BJ (cell line): ENCODE data around the gene ARL8A. TPM values are rescaled to one million over a fixed set of nuclear protein-coding genes. Genes with fewer than 3 reads are reported as not detected.

Experiments
- CTCF ChIA-PET: fragments of 350-600 bp; formaldehyde crosslinking; extraction: SDS; loops from one replicate; lab custom pipeline; 2021; ENCODE audit warnings: antibody characterized with exemption, inconsistent platforms; lab: Yijun Ruan, JAX
- POLR2A ChIA-PET: fragments of 300-600 bp; sonication (Branson Sonifier 250); formaldehyde crosslinking; extraction: SDS; loops from one replicate; lab custom pipeline; 2021; ENCODE audit warnings: antibody characterized with exemption; lab: Charles Lee
- DNase-seq: peaks from one replicate; pipeline ENCODE4 v3.0.0-alpha.2; 2011; ENCODE audit warnings: low read depth
- H3K27me3 ChIP-seq: 2 replicates; pipeline ENCODE4 v1.6.0; 2011; ENCODE audit warnings: low read length; ENCODE audit not compliant: control insufficient read depth, insufficient read depth
- H3K36me3 ChIP-seq: 2 replicates; pipeline ENCODE4 v1.5.1; 2011; ENCODE audit warnings: low read length; ENCODE audit not compliant: control insufficient read depth, insufficient read depth
- H3K4me3 ChIP-seq: 2 replicates; pipeline ENCODE4 v1.5.1; 2011; ENCODE audit warnings: low read depth, mild to moderate bottlenecking, control low read depth, low read length
- CTCF ChIP-seq: IDR thresholded peaks from 2 replicates; pipeline ENCODE4 v1.5.1; 2011; ENCODE audit warnings: low read depth, mild to moderate bottlenecking, control low read depth, inconsistent platforms, low read length, moderate library complexity; ENCODE audit not compliant: insufficient read depth
- polyA plus RNA-seq: library from polyadenylated mRNA; depleted of rRNA; stranded (reverse); fragments of >200 nt; gene quantifications from 2 replicates; pipeline ENCODE4 v1.2.3, GENCODE V29; 2011

Gene ARL8A
- polyA plus RNA-seq, 1 experiment = 76.6 TPM

- ChIA-PET CTCF (interaction anchor here (1.1 to 2.5 kb wide), 2 partner anchors 11 to 23 kb away, joined by 5 to 10 read pairs; no protein-coding TSS in a partner anchor), POLR2A (no interaction called here)
- DNase-seq = no peak
- Histone ChIP-seq H3K27me3 (peaks cover 9% of the 10 kb centered on the region), H3K4me3 (no peak overlapping the region), H3K36me3 (no peaks in the 10 kb centered on the region)
- no peak for TF ChIP-seq CTCF
Observed at GRCh38 chr1:202165942-202166843, 21.7 kb upstream of the ARL8A start.

DNA sequence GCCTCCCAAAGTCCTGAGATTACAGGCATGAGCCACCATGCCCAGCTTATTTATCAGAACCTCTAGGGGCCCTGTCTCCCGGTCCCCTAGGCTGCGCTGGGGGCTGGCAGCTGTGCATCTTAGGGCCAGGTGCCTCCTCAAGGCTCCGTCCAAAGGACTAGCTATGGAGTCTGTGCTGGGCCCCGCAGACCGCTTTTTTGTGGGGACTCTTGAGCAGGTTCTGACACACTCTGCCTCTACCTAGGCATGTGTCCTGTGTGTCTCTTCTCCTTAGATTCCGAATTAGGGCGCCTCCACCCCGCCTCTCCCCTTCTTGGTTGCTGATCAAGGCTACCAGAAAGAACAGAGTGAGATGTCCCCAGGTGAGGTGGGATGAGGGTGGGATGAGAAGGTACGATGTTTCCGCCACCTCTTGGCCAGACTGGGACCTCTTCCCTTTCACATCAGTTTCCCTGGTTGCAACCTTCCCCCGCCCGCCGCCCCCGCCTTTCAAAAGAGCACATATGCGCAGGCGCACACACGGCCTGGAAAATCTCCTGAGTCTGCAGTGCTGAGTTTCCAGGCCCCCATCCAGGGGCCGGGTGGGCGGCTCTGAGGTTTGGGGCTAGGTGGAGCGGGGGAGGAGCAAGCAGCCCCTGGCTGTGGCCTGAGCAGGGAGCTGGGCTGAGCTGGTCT lies 20.9 kb upstream of the ARL8A start:
- H3K27me3 ChIP-seq = peaks cover 8% of the 10 kb centered on the region
- no peak overlapping the region for H3K4me3 ChIP-seq
- no peak for DNase-seq
- no peaks in the 10 kb centered on the region for H3K36me3 ChIP-seq
- ChIA-PET POLR2A (no interaction called here), CTCF (interaction anchor here (1.1 to 2.5 kb wide), 2 partner anchors 10 to 24 kb away, joined by 5 to 10 read pairs; no protein-coding TSS in a partner anchor)
- TF ChIP-seq CTCF = no peak

GRCh38 chr1:202164271-202165037 lies 19.9 kb upstream of the ARL8A start:
- CTCF ChIA-PET = interaction anchor here (1.1 to 2.5 kb wide), 3 partner anchors 9 to 555 kb away, joined by 5 to 10 read pairs (median 6); no protein-coding TSS in a partner anchor
- POLR2A ChIA-PET = no interaction called here
- no peak for DNase-seq

More at GRCh38 chr1:202164271-202165037, 19.9 kb upstream of the ARL8A start:
- no peak overlapping the region for H3K4me3 ChIP-seq
- peaks cover 6% of the 10 kb centered on the region for H3K27me3 ChIP-seq
- no peaks in the 10 kb centered on the region for H3K36me3 ChIP-seq
- TF ChIP-seq CTCF = no peak
